ENCODE results near the gene PAEP. TPM values are rescaled to one million over a fixed set of nuclear protein-coding genes. Genes with fewer than 3 reads are reported as not detected.

Gene PAEP
- polyA plus RNA-seq, 1 donor (not counting 4 experiments of a cell fraction or from before 2014, with no cell fraction given), result not detected

DNA sequence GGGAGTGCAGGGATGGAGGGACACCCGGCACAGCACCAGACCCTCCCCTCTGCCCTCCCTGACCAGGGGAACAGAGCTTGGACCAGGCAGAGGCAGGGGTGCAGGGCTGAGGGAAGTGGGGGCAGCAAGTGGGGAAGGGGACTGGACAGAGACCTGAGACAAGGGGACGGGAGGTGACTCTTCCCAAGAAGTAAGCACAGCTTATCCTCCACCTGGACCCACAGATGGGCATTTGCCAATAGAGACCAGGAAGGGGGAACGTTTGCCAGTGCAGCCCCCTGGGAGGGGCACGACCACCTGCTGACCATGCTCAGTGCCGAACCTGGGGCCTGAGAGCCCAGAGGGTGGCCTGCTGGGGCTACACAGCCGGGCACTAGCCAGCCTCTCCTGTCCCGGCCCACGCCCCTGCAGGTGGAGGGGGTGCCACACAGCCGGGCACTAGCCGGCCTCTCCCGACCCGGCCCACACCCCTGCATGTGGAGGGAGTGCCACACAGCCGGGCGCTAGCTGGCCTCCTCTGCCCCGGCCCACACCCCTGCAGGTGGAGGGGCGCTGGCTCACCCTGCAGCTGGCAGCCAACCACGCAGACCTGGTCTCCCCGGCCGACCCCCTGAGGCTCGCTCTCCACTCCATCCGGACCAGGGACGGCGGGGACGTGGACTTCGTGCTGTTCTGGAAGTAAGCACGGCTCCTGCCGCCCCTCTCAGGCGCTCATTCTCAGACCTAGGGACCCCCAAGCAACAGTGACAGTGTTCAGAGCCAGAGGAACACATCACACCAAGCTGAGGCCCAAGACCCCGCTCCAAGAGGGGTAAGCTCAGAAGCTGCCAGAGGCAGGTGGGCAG is 53.5 kb downstream of the PAEP start:
- Histone ChIP-seq H3K27me3 (ENCODE audit: control insufficient read depth, extremely low read depth, insufficient read depth, low read length) (no peaks in the 10 kb centered on the region), H3K4me2 (ENCODE audit: control insufficient read depth, extremely low read depth, insufficient read depth, low read depth, low read length) (no peak overlapping the region), H4K20me1 (ENCODE audit: control insufficient read depth, extremely low read depth, insufficient read depth, low read length) (no peaks in the 10 kb centered on the region), H3K9ac (ENCODE audit: control insufficient read depth, extremely low read depth, insufficient read depth, low read length) (no peak overlapping the region), H3K79me2 (ENCODE audit: control insufficient read depth, insufficient read depth, low read length) (no peaks in the 10 kb centered on the region), H3K36me3 (ENCODE audit: control insufficient read depth in 2 of 2, extremely low read depth in 1 of 2, insufficient read depth in 2 of 2, low read length in 2 of 2) (no peaks in the 10 kb centered on the region), H3K27ac (ENCODE audit: control insufficient read depth, insufficient read depth, low read length) (no peak overlapping the region), H2AFZ (ENCODE audit: control insufficient read depth, low read length) (no peak overlapping the region), H3K9me1 (ENCODE audit: control insufficient read depth, extremely low read depth, insufficient read depth, low read length) (no peaks in the 10 kb centered on the region), H3K4me3 (ENCODE audit: control insufficient read depth in 2 of 3, extremely low read depth in 1 of 3, insufficient read depth in 2 of 3, low read depth in 1 of 3, low read length in 3 of 3) (no peak overlapping the region), H3K4me1 (ENCODE audit: control insufficient read depth, extremely low read depth, insufficient read depth, low read length) (no peaks in the 10 kb centered on the region), H3K9me3 (ENCODE audit: control insufficient read depth, low read depth, low read length) (no peaks in the 10 kb centered on the region)
- TF ChIP-seq, protein P1, sequence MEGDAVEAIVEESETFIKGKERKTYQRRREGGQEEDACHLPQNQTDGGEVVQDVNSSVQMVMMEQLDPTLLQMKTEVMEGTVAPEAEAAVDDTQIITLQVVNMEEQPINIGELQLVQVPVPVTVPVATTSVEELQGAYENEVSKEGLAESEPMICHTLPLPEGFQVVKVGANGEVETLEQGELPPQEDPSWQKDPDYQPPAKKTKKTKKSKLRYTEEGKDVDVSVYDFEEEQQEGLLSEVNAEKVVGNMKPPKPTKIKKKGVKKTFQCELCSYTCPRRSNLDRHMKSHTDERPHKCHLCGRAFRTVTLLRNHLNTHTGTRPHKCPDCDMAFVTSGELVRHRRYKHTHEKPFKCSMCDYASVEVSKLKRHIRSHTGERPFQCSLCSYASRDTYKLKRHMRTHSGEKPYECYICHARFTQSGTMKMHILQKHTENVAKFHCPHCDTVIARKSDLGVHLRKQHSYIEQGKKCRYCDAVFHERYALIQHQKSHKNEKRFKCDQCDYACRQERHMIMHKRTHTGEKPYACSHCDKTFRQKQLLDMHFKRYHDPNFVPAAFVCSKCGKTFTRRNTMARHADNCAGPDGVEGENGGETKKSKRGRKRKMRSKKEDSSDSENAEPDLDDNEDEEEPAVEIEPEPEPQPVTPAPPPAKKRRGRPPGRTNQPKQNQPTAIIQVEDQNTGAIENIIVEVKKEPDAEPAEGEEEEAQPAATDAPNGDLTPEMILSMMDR (optimal IDR thresholded peaks at IDR 0.05 in 1 of 3, IDR thresholded peaks at IDR 0.05 in 1 of 3, conservative IDR thresholded peaks at IDR 0.05 in 1 of 3; ENCODE audit: extremely low read depth in 1 of 3, insufficient read depth in 2 of 3, low read length in 3 of 3), result no peak
- dilution Hi-C loops (cut with MboI; ENCODE audit: extremely low pct_ligation_motif_present, low sequenced_read_pairs), result no loop called here
- FAIRE-seq (no peak), DNase-seq (ENCODE audit: low read depth, low spot score) (no peak)

DNA sequence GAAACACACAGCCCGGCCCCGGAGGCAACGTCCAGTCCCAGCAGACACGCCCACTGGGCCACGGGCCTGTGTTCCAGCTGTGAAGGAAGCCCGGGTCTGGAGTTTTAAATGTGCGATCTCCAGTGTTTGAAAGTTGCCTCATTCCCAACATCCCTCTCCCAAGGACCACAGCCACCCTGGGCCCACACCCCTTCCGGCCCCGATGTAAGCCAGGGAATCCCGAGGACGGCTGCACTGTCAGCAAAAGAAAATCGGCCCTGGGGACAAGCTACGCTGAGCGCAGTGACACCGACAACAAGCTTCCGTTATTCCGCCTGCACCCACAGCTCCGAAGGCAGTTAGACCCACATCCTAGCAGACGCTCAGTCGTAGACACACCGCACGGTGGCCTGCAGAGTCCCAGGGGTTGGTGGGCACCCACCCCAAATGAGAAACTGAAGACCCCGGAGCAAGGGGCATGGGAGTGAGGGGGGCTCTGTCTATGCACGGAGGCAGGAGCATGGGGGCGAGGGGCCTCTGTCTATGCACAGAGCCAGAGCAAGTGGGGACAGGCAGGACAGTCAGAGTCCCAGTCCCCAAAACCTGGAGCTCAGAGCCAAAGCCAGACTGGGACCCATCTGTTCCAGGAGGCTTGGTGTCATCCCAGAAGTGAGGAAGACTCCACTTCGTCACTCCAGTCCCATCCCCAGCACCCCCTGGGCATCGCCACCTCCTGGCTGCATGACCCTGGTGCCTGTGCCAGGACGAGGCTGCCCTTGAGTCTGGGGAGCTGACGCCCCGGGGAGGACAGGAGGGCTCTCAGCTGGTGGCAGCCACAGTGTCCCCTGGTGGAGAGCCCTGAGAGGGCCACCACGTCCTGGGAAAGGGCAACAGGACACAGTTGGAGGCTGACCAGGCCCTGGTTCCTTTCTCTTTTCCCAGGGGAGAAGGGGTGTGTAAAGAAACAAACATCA is 54.4 kb downstream of the PAEP start:
- Histone ChIP-seq H3K4me3 (ENCODE audit: control insufficient read depth in 2 of 3, extremely low read depth in 1 of 3, insufficient read depth in 2 of 3, low read depth in 1 of 3, low read length in 3 of 3) (no peak overlapping the region), H3K27me3 (ENCODE audit: control insufficient read depth, extremely low read depth, insufficient read depth, low read length) (no peaks in the 10 kb centered on the region), H4K20me1 (ENCODE audit: control insufficient read depth, extremely low read depth, insufficient read depth, low read length) (no peaks in the 10 kb centered on the region), H3K4me1 (ENCODE audit: control insufficient read depth, extremely low read depth, insufficient read depth, low read length) (no peaks in the 10 kb centered on the region), H3K79me2 (ENCODE audit: control insufficient read depth, insufficient read depth, low read length) (no peaks in the 10 kb centered on the region), H3K9ac (ENCODE audit: control insufficient read depth, extremely low read depth, insufficient read depth, low read length) (no peak overlapping the region), H3K27ac (ENCODE audit: control insufficient read depth, insufficient read depth, low read length) (no peak overlapping the region), H2AFZ (ENCODE audit: control insufficient read depth, low read length) (no peak overlapping the region), H3K36me3 (ENCODE audit: control insufficient read depth in 2 of 2, extremely low read depth in 1 of 2, insufficient read depth in 2 of 2, low read length in 2 of 2) (no peaks in the 10 kb centered on the region), H3K9me3 (ENCODE audit: control insufficient read depth, low read depth, low read length) (no peaks in the 10 kb centered on the region), H3K9me1 (ENCODE audit: control insufficient read depth, extremely low read depth, insufficient read depth, low read length) (no peaks in the 10 kb centered on the region), H3K4me2 (ENCODE audit: control insufficient read depth, extremely low read depth, insufficient read depth, low read depth, low read length) (no peak overlapping the region)
- TF ChIP-seq EZH2 (IDR thresholded peaks at IDR 0.05; ENCODE audit: low read length), result no peak
- TF ChIP-seq, protein P1 (optimal IDR thresholded peaks at IDR 0.05 in 1 of 3, IDR thresholded peaks at IDR 0.05 in 1 of 3, conservative IDR thresholded peaks at IDR 0.05 in 1 of 3; ENCODE audit: extremely low read depth in 1 of 3, insufficient read depth in 2 of 3, low read length in 3 of 3), result no peak
- FAIRE-seq (no peak), DNase-seq (ENCODE audit: low read depth, low spot score) (no peak)
- dilution Hi-C loops (cut with MboI; ENCODE audit: extremely low pct_ligation_motif_present, low sequenced_read_pairs), result no loop called here

Other genes starting within 250 kb of the PAEP start
- 4.3 to 4.7 TPM (median 4.5 TPM) in 3 replicates for gene PPP1R26, start 82.0 kb upstream of the PAEP start, polyA plus RNA-seq
- 44.7 to 115 TPM (median 61.1 TPM) in 3 replicates for gene MRPS2, start 61.1 kb upstream of the PAEP start, polyA plus RNA-seq
- not detected in 3 replicates for gene LCN1, start 40.3 kb upstream of the PAEP start, polyA plus RNA-seq
- gene OBP2A, start 15.6 kb upstream of the PAEP start, polyA plus RNA-seq, result not detected in 3 replicates
- not detected in 3 replicates for gene GLT6D1, start 77.8 kb downstream of the PAEP start, polyA plus RNA-seq
- gene LCN9, start 101.6 kb downstream of the PAEP start, polyA plus RNA-seq, result not detected in 3 replicates
- not detected in 3 replicates for gene SOHLH1, start 137.7 kb downstream of the PAEP start, polyA plus RNA-seq
- gene KCNT1, start 140.4 kb downstream of the PAEP start, polyA plus RNA-seq, result not detected in 3 replicates